ENCODE results near the gene RPS15. TPM values are rescaled to one million over a fixed set of nuclear protein-coding genes. Genes with fewer than 3 reads are reported as not detected.
"Not testable (repeated sequence)": the region's sequence is repeated elsewhere in the genome, so short reads cannot be mapped to it uniquely, and the experiment has no call there.

The RPS15 gene
- total and polyA plus RNA-seq, 2 donors from 2014 or later: 893 to 1,823 TPM

- Histone ChIP-seq H3K27me3 (ENCODE audit: control insufficient read depth, insufficient read depth, low read length) (no peaks in the 10 kb centered on the region), H3K27ac (ENCODE audit: low read depth in 2 of 2, low read length in 2 of 2) (peak overlapping the region in 1 of 2 donors; percentile 91), H3K4me3 (ENCODE audit: low read length in 3 of 3) (peak overlapping the region; percentile 68 to 86 (median 82)), H3K36me3 (ENCODE audit: control insufficient read depth in 2 of 3, insufficient read depth in 3 of 3, low read length in 3 of 3) (peaks cover 2 to 21% (median 14%) of the 10 kb centered on the region in 3 donors), H3K4me1 (ENCODE audit: control insufficient read depth in 2 of 3, insufficient read depth in 2 of 3, low read depth in 1 of 3, low read length in 3 of 3) (peaks cover 0 to 12% (median 3%) of the 10 kb centered on the region in 3 donors), H3K9ac (ENCODE audit: low read length in 3 of 3) (peak overlapping the region; percentile 43 to 89 (median 60)), H3K9me3 (ENCODE audit: control insufficient read depth in 2 of 3, insufficient read depth in 1 of 3, low read length in 3 of 3) (no peaks in the 10 kb centered on the region)
- FAIRE-seq: no peak
- no peak for TF ChIP-seq CTCF (IDR thresholded peaks at IDR 0.05; ENCODE audit: borderline replicate concordance, extremely low read depth, insufficient read depth)
- intact Hi-C loops (cut with DNase I): no loop called here
- DNase-seq: peak in 1 of 5 donors; percentile 53
These were observed 748 bp downstream of the RPS15 start for GRCh38 chr19:1438933-1439354.

- H3K27me3 ChIP-seq (ENCODE audit: control insufficient read depth, insufficient read depth, low read length); FAIRE-seq; DNase-seq; intact Hi-C loops (cut with DNase I); H3K9me3 ChIP-seq (ENCODE audit: control insufficient read depth in 2 of 3, insufficient read depth in 1 of 3, low read length in 3 of 3); H3K27ac ChIP-seq (ENCODE audit: low read depth in 2 of 2, low read length in 2 of 2): not testable (repeated sequence)
- Histone ChIP-seq H3K9ac (ENCODE audit: low read length in 3 of 3) (peak overlapping the region in 2 of 3 donors; percentile 41 to 89), H3K4me3 (ENCODE audit: low read length in 3 of 3) (peak overlapping the region in 2 of 3 donors; percentile 24 to 86), H3K4me1 (ENCODE audit: control insufficient read depth in 2 of 3, insufficient read depth in 2 of 3, low read depth in 1 of 3, low read length in 3 of 3) (peaks cover 0 to 12% (median 3%) of the 10 kb centered on the region in 3 donors), H3K36me3 (ENCODE audit: control insufficient read depth in 2 of 3, insufficient read depth in 3 of 3, low read length in 3 of 3) (peaks cover 2 to 21% (median 14%) of the 10 kb centered on the region in 3 donors)
These were observed 1.6 kb downstream of the RPS15 start for GRCh38 chr19:1439525-1440417.

- TF ChIP-seq CTCF (IDR thresholded peaks at IDR 0.05; ENCODE audit: borderline replicate concordance, extremely low read depth, insufficient read depth): no peak
- Histone ChIP-seq H3K9me3 (ENCODE audit: control insufficient read depth in 2 of 3, insufficient read depth in 1 of 3, low read length in 3 of 3) (no peaks in the 10 kb centered on the region), H3K9ac (ENCODE audit: low read length in 3 of 3) (no peak overlapping the region), H3K36me3 (ENCODE audit: control insufficient read depth in 2 of 3, insufficient read depth in 3 of 3, low read length in 3 of 3) (peaks cover 2 to 19% (median 13%) of the 10 kb centered on the region in 3 donors), H3K4me3 (ENCODE audit: low read length in 3 of 3) (no peak overlapping the region), H3K4me1 (ENCODE audit: control insufficient read depth in 2 of 3, insufficient read depth in 2 of 3, low read depth in 1 of 3, low read length in 3 of 3) (peaks cover 0 to 16% (median 3%) of the 10 kb centered on the region in 3 donors), H3K27ac (ENCODE audit: low read depth in 2 of 2, low read length in 2 of 2) (no peak overlapping the region), H3K27me3 (ENCODE audit: control insufficient read depth, insufficient read depth, low read length) (no peaks in the 10 kb centered on the region)
- FAIRE-seq (no peak), DNase-seq (no peak)
- intact Hi-C loops (cut with DNase I): no loop called here
These were observed 2.2 kb downstream of the RPS15 start for GRCh38 chr19:1440418-1440801.

- DNase-seq: no peak
- H3K36me3 ChIP-seq (ENCODE audit: control insufficient read depth in 2 of 3, insufficient read depth in 3 of 3, low read length in 3 of 3): peaks cover 2 to 17% (median 11%) of the 10 kb centered on the region in 3 donors
- TF ChIP-seq CTCF (IDR thresholded peaks at IDR 0.05; ENCODE audit: borderline replicate concordance, extremely low read depth, insufficient read depth): no peak
- H3K27ac ChIP-seq (ENCODE audit: low read depth in 2 of 2, low read length in 2 of 2): no peak overlapping the region
- FAIRE-seq: no peak
- H3K4me1 ChIP-seq (ENCODE audit: control insufficient read depth in 2 of 3, insufficient read depth in 2 of 3, low read depth in 1 of 3, low read length in 3 of 3): peaks cover 0 to 17% (median 3%) of the 10 kb centered on the region in 3 donors
- intact Hi-C loops (cut with DNase I): no loop called here
- H3K9me3 ChIP-seq (ENCODE audit: control insufficient read depth in 2 of 3, insufficient read depth in 1 of 3, low read length in 3 of 3): no peaks in the 10 kb centered on the region
- H3K4me3 ChIP-seq (ENCODE audit: low read length in 3 of 3): no peak overlapping the region
- H3K27me3 ChIP-seq (ENCODE audit: control insufficient read depth, insufficient read depth, low read length): no peaks in the 10 kb centered on the region
- H3K9ac ChIP-seq (ENCODE audit: low read length in 3 of 3): no peak overlapping the region
These were observed 2.8 kb downstream of the RPS15 start for GRCh38 chr19:1441022-1441426.
